NCI-H460 (cell line): ENCODE measurements around the gene IL24. TPM values are rescaled to one million over a fixed set of nuclear protein-coding genes. Genes with fewer than 3 reads are reported as not detected.
"Not testable (repeated sequence)": the region's sequence is repeated elsewhere in the genome, so short reads cannot be mapped to it uniquely, and the experiment has no call there.

Source experiments
- DNase-seq: peaks from one replicate; pipeline ENCODE4 v3.0.0-alpha.2; 2016; ENCODE audit warnings: low read depth; ENCODE audit errors: extremely low read depth
- total RNA-seq: library from RNA; depleted of rRNA; stranded (reverse); fragments of >200 nt; shearing (Covaris generic); gene quantifications from 2 replicates; pipeline ENCODE4 v1.2.3, GENCODE V29; 2014

IL24 gene
- total RNA-seq, 1 experiment from 2014 or later = not detected

GRCh38 chr1:206923009-206923960 is 26.0 kb downstream of the IL24 start:
- DNase-seq = no peak

- DNase-seq = not testable (repeated sequence)
Observed at GRCh38 chr1:206923961-206924557, 26.8 kb downstream of the IL24 start.

GRCh38 chr1:206924592-206925105 is 27.4 kb downstream of the IL24 start:
- DNase-seq = no peak

- DNase-seq = no peak
Observed at GRCh38 chr1:206925106-206925736, 28.0 kb downstream of the IL24 start.

- DNase-seq = no peak
Observed at GRCh38 chr1:206926286-206926685, 29.0 kb downstream of the IL24 start.

GRCh38 chr1:206929524-206929923 is 32.3 kb downstream of the IL24 start:
- DNase-seq = no peak

GRCh38 chr1:206930210-206930798 is 33.1 kb downstream of the IL24 start:
- DNase-seq = no peak

GRCh38 chr1:206931709-206932108 is 34.5 kb downstream of the IL24 start:
- no peak for DNase-seq

GRCh38 chr1:206932177-206932576 is 34.9 kb downstream of the IL24 start:
- no peak for DNase-seq

GRCh38 chr1:206933333-206933945 is 36.2 kb downstream of the IL24 start:
- DNase-seq = peak; percentile 24

- no peak for DNase-seq
Observed at GRCh38 chr1:206935491-206936067, 38.3 kb downstream of the IL24 start.

- no peak for DNase-seq
Observed at GRCh38 chr1:206937425-206937824, 40.2 kb downstream of the IL24 start.

GRCh38 chr1:206939131-206939530 is 41.9 kb downstream of the IL24 start:
- DNase-seq = no peak

- DNase-seq = no peak
Observed at GRCh38 chr1:206939841-206940587, 42.8 kb downstream of the IL24 start.

GRCh38 chr1:206940588-206940936 is 43.3 kb downstream of the IL24 start:
- no peak for DNase-seq

GRCh38 chr1:206941766-206942418 is 44.6 kb downstream of the IL24 start:
- no peak for DNase-seq

GRCh38 chr1:206944703-206945102 is 47.5 kb downstream of the IL24 start:
- DNase-seq = no peak

- DNase-seq = no peak
Observed at GRCh38 chr1:206945779-206946178, 48.5 kb downstream of the IL24 start.

GRCh38 chr1:206946261-206946660 is 49.0 kb downstream of the IL24 start, which contains the start of gene PIGR:
PIGR (minus strand) TSS chr1:206946466; CDS start chr1:206940531, 5,935 bp downstream.
- no peak for DNase-seq
